Measurements from ENCODE around the gene PUS10.
"Not testable (repeated sequence)": the region's sequence is repeated elsewhere in the genome, so short reads cannot be mapped to it uniquely, and the experiment has no call there.

The PUS10 gene

DNA sequence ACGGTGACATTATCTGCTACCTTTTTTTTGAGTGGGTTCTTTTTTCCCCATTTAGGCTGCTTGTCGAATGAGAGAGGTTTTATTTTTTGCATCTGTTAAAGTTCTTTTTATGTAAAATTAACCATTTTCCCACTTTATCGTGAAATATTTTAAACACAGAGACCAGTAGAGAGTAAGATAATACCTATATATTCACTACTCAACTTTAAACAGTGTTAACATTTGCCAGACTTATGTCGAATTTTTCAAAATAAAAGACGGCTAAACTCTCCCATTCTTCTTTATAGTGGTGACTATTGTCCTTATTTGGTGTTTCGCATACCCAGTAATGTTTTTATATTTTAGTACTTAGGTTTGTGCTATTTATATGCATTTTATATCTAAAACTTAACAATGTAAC, 743 bp upstream of the PUS10 start:
- H3K27ac ChIP-seq: peak overlapping the region; percentile 97

DNA sequence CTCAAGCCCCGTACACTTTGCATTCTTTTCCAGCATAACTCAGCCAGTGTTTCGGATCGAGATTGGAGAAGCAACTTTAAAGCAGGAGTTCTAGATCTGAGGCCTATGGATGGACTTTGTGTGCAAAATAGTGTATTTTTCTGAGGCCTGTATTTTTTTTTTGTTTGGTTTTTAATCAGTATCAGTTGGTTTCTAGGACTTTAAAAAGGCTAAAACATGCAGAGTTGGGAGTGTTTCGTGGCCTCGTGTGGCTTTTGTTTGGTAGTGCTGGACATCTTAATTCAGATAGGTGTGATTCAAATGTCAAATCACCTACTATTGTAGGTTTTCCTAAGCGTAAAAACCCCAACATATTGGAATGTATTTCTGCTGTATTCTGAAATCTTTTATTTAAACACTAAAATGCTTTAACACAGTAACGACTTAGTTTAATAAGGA, 282 bp upstream of the PUS10 start:
- peak overlapping the region; percentile 97 for H3K27ac ChIP-seq
- TF ChIP-seq, protein P1, sequence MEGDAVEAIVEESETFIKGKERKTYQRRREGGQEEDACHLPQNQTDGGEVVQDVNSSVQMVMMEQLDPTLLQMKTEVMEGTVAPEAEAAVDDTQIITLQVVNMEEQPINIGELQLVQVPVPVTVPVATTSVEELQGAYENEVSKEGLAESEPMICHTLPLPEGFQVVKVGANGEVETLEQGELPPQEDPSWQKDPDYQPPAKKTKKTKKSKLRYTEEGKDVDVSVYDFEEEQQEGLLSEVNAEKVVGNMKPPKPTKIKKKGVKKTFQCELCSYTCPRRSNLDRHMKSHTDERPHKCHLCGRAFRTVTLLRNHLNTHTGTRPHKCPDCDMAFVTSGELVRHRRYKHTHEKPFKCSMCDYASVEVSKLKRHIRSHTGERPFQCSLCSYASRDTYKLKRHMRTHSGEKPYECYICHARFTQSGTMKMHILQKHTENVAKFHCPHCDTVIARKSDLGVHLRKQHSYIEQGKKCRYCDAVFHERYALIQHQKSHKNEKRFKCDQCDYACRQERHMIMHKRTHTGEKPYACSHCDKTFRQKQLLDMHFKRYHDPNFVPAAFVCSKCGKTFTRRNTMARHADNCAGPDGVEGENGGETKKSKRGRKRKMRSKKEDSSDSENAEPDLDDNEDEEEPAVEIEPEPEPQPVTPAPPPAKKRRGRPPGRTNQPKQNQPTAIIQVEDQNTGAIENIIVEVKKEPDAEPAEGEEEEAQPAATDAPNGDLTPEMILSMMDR (conservative IDR thresholded peaks at IDR 0.05): no peak

More for the DNA sequence above, 743 bp upstream of the PUS10 start:
- TF ChIP-seq, protein P1 (conservative IDR thresholded peaks at IDR 0.05): no peak

DNA sequence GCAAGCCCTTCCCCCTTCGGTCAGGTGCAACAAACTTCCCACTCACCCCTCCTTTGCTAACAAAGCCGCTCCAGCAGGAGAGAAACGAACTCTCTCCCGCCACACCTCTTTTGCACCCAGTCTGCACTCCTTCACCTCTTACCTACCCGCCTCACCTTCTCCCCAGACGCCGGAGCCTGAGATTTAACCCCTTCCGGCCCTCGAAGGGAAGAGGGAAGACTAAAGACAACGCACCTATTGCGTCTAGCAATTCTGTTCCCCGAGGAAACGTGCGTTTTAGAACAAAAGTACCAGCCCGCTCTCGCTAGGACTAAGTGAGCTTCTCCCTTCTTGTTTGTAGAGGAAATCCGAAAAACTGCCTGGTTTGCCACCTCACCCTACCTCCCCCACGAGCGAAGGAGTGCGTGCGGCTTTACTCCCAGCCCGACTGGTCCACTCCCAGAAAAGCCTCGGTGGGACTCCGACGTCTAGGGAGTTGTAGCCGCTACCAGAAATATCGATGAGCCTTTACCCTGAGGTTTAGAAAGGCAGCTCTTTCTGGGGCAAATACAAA, 976 bp downstream of the PUS10 start:
- peak overlapping the region; percentile 97 for H3K27ac ChIP-seq
- TF ChIP-seq, protein P1 (conservative IDR thresholded peaks at IDR 0.05): no peak

DNA sequence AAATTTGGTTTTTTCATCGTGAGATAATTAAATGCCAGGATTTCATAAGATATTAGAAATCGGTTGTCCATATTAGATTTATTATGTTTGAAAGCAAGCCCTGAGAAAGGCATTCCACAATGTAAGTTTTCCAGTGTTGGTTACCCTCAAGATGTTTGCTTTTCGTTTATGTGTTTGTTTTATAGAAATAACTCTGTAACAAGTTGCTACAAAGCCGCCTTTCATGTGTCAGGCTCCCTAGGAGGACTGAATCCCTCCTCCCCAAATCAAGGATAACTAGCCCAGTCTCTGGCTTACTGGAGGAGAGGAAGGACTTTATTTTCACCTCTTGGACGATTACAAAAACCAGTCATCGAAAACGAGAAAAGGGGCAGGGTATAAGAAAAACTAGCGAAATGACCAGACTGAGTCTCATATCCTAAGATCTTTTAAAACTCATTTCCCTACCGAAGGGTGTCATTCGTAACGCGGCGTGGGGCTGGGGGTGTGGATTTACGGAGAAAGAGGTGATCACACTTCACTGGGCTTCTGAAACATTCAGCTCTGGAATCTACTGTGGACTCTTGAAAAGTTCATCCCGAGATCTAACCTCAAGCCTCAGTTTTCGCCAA, 1.6 kb downstream of the PUS10 start:
- H3K27ac ChIP-seq: peak overlapping the region; percentile 97
- TF ChIP-seq, protein P1 (conservative IDR thresholded peaks at IDR 0.05): no peak

DNA sequence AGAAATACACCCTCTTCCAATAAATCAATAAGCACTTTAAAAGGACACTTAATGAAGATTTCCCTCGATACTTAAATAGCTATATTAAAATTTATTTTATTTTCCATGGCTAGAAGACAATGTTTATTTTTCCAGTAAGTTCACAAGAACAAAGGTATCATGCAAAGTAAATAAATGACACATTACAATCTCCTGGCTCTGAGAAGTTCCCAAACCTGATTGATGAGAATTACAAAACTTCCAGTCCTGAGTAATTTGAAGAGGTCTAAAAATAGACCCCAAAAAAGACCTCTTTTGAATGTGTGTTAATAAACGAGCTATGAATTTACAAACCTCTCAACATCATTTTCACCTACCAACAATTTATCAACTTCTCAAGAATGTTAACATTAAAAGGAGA, 2.1 kb downstream of the PUS10 start:
- TF ChIP-seq, protein P1 (conservative IDR thresholded peaks at IDR 0.05): no peak
- H3K27ac ChIP-seq: peak overlapping the region; percentile 97

DNA sequence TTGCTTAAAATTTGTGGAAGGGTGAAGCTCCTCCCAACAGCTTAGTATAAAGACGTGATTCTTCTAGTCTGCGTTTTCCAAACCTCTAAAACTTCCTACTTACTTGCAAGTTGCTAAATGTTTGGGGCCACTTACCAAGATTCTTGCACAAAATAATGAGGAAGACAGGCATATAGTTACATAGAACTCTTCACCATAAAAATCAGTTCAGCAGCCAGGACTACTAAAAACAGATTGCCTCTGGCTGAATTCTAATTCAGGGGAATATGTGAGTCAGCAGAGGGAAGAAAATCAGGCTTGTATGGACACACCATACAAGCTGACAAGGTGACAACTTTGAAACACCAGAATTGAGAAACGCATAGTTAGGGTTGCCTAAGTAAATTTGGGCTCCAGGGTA, 3.3 kb downstream of the PUS10 start:
- TF ChIP-seq, protein P1 (conservative IDR thresholded peaks at IDR 0.05): no peak
- H3K27ac ChIP-seq: peak overlapping the region; percentile 97

DNA sequence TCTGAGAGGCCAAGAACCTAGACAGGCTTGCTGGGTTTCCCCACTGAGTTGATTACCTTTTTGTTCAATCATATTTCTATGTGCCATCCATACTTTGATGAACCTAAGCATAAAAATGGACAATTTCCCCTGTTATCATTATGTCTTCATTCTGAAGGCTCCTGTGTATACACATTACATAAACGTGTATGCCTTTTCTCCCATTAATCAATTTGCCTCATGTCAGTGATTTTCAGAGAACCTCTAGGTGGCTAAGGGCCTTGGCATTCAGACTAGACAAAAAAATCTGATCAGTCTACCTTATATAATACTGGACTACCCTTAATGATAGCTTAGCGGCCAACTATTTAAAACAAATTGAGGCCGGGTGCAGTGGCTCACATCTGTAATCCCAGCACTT, 4.7 kb downstream of the PUS10 start:
- TF ChIP-seq, protein P1 (conservative IDR thresholded peaks at IDR 0.05): no peak
- H3K27ac ChIP-seq: no peak overlapping the region

DNA sequence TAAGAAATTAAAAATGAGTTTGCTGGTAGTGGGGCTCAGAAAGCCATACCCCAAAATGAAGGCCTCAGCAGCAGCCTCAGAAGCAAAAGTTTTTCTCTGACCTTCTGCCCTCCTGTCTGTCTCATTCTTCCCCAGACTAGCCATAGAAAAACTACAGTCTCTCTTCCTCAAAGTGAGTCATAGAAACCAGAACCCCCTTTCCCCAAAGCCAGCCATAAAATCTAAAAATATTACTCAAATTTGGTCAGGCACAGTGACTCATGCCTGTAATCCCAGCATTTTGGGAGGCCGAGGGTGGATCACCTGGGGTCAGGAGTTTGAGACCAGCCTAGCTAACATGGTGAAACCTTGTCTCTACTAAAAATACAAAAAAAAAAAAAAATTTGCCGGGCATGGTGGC, 5.8 kb downstream of the PUS10 start:
- H3K27ac ChIP-seq: not testable (repeated sequence)
